SK-N-SH treated with all-trans-retinoic acid at 6 μM for 48 hours (cell line): ENCODE data around the gene THSD7A.

Experiments
- CSDC2 ChIP-seq: fragments of 250-450 bp; sonication (Bioruptor Pico); IDR thresholded peaks from 2 replicates; pipeline ENCODE4 v1.5.0; 2020; ENCODE audit warnings: mild to moderate bottlenecking, moderate library complexity
- ESRRG ChIP-seq: fragments of 250-450 bp; sonication (Bioruptor Pico); IDR thresholded peaks from 2 replicates; pipeline ENCODE4 v1.6.1; 2021; ENCODE audit warnings: mild to moderate bottlenecking
- GLIS3 ChIP-seq: fragments of 250-450 bp; sonication (Bioruptor Pico); IDR thresholded peaks from 2 replicates; pipeline ENCODE4 v1.5.0; 2020; ENCODE audit warnings: mild to moderate bottlenecking, moderate library complexity
- TCF4 ChIP-seq: fragments of 250-450 bp; sonication (Bioruptor Pico); IDR thresholded peaks from 2 replicates; pipeline ENCODE4 v1.8.0; 2021; ENCODE audit warnings: mild to moderate bottlenecking, moderate library complexity, borderline replicate concordance
- TOX ChIP-seq: fragments of 250-450 bp; sonication (Bioruptor Pico); IDR thresholded peaks from 2 replicates; pipeline ENCODE4 v1.8.0; 2021; ENCODE audit warnings: mild to moderate bottlenecking, moderate library complexity, borderline replicate concordance
- ZNF8 ChIP-seq: fragments of 450-650 bp; formaldehyde crosslinking; IDR thresholded peaks from 2 replicates; pipeline ENCODE4 v1.5.0; 2020; ENCODE audit warnings: mild to moderate bottlenecking, moderate library complexity

- TF ChIP-seq GLIS3 (CRISPR knock-in tag) (no peak), ESRRG (CRISPR knock-in tag) (no peak), CSDC2 (CRISPR knock-in tag) (no peak), TCF4 (no peak), TOX (CRISPR knock-in tag) (no peak), ZNF8 (no peak)
These were observed 485.7 kb downstream of the THSD7A start for GRCh38 chr7:11346302-11346701.
